ENCODE measurements around the gene PMP22.

The PMP22 gene

DNA sequence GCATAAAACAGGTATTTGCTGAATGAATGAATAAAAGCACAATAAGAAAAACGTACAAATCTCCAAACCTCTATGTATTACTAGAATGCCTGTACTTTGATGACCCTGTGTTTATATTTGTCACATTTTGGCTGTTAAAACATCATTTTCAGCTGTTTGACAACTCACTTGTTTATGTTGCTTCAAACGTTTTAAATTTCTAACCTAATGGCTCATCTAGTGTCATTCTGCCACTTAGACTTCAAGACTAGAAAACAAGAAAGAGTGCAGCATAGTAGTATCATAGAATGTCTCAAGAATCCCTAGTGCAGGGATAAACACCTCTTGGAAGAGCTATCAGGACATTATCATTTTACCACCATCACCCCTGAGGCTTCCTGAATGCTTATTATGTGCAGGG, 19.4 kb upstream of the PMP22 start:
- H3K27me3 ChIP-seq = no peaks in the 10 kb centered on the region
- H3K9me3 ChIP-seq = no peaks in the 10 kb centered on the region
- no peak overlapping the region for H3K4me3 ChIP-seq (ENCODE audit: low read depth, low read length)
- TF ChIP-seq, protein P1, sequence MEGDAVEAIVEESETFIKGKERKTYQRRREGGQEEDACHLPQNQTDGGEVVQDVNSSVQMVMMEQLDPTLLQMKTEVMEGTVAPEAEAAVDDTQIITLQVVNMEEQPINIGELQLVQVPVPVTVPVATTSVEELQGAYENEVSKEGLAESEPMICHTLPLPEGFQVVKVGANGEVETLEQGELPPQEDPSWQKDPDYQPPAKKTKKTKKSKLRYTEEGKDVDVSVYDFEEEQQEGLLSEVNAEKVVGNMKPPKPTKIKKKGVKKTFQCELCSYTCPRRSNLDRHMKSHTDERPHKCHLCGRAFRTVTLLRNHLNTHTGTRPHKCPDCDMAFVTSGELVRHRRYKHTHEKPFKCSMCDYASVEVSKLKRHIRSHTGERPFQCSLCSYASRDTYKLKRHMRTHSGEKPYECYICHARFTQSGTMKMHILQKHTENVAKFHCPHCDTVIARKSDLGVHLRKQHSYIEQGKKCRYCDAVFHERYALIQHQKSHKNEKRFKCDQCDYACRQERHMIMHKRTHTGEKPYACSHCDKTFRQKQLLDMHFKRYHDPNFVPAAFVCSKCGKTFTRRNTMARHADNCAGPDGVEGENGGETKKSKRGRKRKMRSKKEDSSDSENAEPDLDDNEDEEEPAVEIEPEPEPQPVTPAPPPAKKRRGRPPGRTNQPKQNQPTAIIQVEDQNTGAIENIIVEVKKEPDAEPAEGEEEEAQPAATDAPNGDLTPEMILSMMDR (IDR thresholded peaks at IDR 0.05; ENCODE audit: low read depth, low read length) = no peak
- no peaks in the 10 kb centered on the region; the same call in 1 of the 2 replicates for H3K4me1 ChIP-seq
- DNase-seq = no peak
- H3K36me3 ChIP-seq = no peaks in the 10 kb centered on the region

DNA sequence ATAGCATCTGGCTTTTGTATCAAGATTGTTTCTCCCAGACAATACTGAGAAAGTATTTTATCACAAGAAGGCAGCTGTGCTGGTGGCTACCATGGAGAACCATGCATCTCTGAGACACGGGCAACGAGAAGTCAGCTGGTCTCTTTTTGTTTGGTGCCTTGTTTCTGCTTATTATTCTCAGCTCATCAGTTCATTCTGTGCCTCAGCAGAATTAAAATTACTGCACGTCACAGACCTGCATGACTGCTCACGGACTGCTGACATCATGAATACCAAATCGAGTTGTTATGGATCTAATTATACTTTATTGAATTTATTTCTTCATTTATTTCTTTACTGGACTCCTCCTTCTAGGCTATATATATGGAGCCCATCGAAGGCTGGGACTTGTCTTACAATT, 19.0 kb upstream of the PMP22 start:
- no peak overlapping the region for H3K4me3 ChIP-seq (ENCODE audit: low read depth, low read length)
- no peaks in the 10 kb centered on the region for H3K9me3 ChIP-seq
- TF ChIP-seq, protein P1 (IDR thresholded peaks at IDR 0.05; ENCODE audit: low read depth, low read length) = no peak
- no peaks in the 10 kb centered on the region for H3K36me3 ChIP-seq
- DNase-seq = no peak
- H3K4me1 ChIP-seq = no peaks in the 10 kb centered on the region; the same call in 1 of the 2 replicates
- H3K27me3 ChIP-seq = no peaks in the 10 kb centered on the region

DNA sequence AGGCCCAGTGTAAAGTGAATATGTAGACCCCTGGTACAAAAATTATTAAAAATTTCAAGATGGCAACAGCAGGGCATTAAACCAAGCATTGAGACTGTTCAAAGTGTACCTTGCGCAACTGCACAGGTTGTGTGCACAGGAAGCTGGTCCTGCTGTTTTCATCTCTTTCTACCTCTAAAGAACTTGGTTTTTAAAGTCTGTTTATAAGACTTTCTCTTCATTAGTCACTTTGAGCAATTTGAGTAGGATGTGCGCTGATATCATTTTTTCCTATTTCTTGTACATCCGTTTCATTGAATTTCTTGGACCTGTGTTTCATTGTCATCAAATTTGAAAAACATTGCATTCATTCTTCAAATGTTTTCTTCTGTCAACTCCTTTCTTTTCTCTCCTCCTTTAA, 16.8 kb upstream of the PMP22 start:
- TF ChIP-seq, protein P1 (IDR thresholded peaks at IDR 0.05; ENCODE audit: low read depth, low read length) = no peak
- H3K36me3 ChIP-seq = no peaks in the 10 kb centered on the region
- H3K4me1 ChIP-seq = no peaks in the 10 kb centered on the region; the same call in 1 of the 2 replicates
- H3K9me3 ChIP-seq = no peaks in the 10 kb centered on the region
- no peaks in the 10 kb centered on the region for H3K27me3 ChIP-seq
- no peak for DNase-seq
- no peak overlapping the region for H3K4me3 ChIP-seq (ENCODE audit: low read depth, low read length)

DNA sequence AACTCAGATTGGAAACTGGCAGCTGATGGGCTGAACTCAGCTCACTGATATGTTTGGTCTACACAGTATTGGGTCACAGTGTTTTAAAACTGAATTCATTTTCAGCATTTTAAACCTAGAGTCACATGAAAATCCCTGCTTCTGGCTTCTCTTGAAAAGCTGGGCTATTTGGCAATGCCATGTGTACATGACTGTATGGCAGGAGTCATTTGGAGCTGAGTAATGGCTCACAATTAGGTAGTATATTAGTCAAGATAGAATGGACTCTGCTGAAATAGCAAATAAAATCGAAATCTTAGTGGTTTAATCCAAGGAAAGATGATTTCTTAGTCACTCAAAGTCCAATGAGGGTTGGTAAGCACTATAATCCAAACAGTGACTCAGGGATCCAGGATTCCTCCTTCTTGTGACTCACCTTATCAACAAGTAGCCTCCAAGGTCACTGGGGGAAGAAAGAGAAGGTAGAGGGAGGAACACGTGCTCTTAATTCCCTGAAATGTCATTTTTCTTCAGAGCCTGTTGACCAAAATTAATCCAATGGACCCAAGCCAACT, 13.9 kb upstream of the PMP22 start:
- no peak for DNase-seq
- H3K4me1 ChIP-seq = no peaks in the 10 kb centered on the region; the same call in 1 of the 2 replicates
- no peaks in the 10 kb centered on the region for H3K9me3 ChIP-seq
- H3K36me3 ChIP-seq = no peaks in the 10 kb centered on the region
- TF ChIP-seq, protein P1 (IDR thresholded peaks at IDR 0.05; ENCODE audit: low read depth, low read length) = no peak
- no peak overlapping the region for H3K4me3 ChIP-seq (ENCODE audit: low read depth, low read length)
- H3K27me3 ChIP-seq = no peaks in the 10 kb centered on the region

DNA sequence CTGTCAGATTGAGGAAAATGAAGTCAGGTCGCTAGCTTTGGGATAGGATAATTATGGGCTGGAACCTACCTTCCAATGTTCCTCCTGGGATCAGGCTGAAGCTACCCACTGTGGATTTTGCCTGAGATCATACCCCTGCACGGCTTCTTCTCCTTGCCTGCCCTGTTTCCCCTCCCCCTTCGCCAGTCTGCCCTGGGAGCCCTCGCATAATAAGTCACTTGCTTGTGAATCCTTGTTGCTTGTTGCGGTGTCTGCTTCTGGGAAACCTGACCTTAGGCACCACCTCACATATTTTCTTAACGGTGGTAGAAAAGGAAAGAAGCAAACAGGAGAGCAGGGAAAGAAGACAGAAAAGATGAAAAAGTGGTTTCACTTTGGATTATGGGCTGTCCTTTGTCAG, 13.3 kb upstream of the PMP22 start:
- no peak for DNase-seq
- TF ChIP-seq, protein P1 (IDR thresholded peaks at IDR 0.05; ENCODE audit: low read depth, low read length) = no peak
- H3K4me1 ChIP-seq = no peaks in the 10 kb centered on the region
- H3K27me3 ChIP-seq = no peaks in the 10 kb centered on the region
- H3K9me3 ChIP-seq = no peaks in the 10 kb centered on the region
- no peaks in the 10 kb centered on the region for H3K36me3 ChIP-seq
- no peak overlapping the region for H3K4me3 ChIP-seq (ENCODE audit: low read depth, low read length)

DNA sequence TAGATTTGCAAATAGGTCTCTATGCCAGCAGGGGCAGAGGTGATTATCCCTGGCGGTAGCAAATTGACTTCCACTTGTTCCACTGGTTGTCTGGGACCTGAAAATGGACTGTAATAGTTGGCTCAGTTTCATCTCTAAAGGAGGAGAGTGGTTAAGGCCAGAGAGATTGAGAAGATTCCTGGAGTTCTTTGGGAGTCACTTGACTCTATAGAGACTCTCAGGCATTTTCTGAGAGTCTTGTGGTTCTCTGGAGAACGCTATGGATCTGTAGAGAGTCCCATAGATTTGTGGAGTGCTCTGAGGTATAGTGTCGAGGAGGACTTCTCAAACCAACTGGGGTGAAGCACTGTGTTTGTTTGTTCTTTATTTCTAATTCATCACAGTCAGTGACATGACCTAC, 8.9 kb upstream of the PMP22 start:
- no peaks in the 10 kb centered on the region for H3K4me1 ChIP-seq
- H3K9me3 ChIP-seq = no peaks in the 10 kb centered on the region
- TF ChIP-seq, protein P1 (IDR thresholded peaks at IDR 0.05; ENCODE audit: low read depth, low read length) = no peak
- no peaks in the 10 kb centered on the region for H3K27me3 ChIP-seq
- no peak overlapping the region for H3K4me3 ChIP-seq (ENCODE audit: low read depth, low read length)
- no peaks in the 10 kb centered on the region for H3K36me3 ChIP-seq
- DNase-seq = no peak

All from BE2C (cell line).